Activated CD4-positive, alpha-beta T cell treated with anti-CD3 and anti-CD28 coated beads, Interleukin-2, amount 50 U/mL, for 48 hours (primary cell): ENCODE results near the gene FAM81B.
"Not testable (repeated sequence)": the region's sequence is repeated elsewhere in the genome, so short reads cannot be mapped to it uniquely, and the experiment has no call there.

Experiments
- DNase-seq, 2 experiments: peaks; one replicate each; pipeline ENCODE4 v3.0.0-alpha.2; 2020

The FAM81B gene, protein sequence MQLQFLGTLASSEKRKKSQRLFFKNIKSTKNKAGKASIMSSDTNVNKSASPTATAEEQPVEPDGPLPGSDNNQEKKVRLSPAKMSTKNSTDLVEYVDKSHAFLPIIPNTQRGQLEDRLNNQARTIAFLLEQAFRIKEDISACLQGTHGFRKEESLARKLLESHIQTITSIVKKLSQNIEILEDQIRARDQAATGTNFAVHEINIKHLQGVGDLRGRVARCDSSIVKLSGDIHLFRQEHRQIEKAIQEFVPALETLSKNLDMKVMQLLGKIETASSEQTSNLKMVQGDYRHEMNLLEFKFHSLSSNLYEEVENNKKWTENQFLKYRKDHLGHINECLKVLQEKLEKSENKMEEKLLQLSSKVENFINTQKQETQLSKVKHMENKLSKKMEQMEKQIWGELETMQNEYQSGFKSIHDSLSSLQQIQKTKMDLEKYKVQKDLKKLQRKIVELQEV

DNA sequence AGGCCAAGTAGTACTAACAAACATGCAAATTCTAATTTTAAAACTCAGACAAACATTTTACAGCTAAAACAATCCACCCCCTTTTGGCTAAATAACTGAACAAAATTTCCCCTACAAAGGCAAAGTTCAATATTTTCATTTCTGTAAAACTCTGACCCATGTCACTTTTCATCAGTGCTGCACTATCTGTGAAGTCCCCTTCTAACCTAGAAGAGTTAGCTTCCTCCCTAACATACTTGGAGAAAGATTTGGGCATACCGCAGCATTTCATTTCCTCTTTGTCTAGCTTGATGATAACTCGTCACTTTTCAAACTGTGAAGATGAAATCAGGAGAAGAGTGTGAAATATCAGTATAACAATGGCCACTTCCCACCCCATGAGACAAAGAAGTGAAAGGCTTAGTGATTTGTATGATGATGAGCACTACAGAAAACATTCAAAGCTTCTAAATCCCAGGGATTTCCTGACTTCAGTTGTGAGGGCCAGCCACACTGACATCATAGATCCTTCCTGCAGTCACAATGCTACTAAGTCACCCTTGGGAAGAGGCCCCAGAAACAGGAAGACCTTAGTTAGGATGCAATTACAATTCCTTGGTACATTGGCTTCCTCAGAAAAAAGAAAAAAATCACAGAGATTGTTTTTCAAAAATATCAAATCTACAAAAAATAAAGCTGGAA lies at the start of gene FAM81B:
TSS of gene FAM81B (plus strand) at position 555 of the 681 bp plus-strand sequence. CDS start at position 579, 24 bp downstream.
- no peak for DNase-seq

GRCh38 chr5:95341444-95341843 lies 49.7 kb upstream of the FAM81B start:
- not testable (repeated sequence) for DNase-seq

DNA sequence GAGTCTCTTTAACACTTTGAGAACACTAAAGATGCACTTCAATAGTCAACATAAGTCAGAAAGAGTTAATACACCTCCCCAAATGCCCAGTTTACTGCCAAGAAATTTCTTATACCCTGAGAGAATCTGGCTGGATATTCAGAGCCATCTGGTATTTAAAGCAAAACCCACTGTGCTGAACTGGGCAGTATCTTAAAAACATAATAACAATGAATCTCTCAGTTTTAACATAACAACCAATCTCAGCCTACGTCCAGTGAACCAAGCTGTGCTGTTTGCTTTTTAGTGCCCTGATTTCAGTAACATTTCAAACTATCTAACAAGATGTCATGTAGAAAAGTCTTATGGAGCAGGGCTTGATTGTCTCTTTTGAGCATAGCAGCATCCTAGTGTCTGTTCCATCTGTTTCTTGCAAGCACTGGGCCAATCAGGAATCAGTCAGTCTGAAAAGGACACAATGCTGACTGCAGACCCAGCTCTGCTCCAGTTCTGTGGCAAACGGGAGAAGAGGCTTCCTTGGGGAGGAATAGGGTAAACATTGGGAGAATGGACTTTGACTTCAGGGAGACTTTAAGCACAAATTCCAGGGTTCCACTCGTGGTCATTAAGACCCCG lies 43.6 kb upstream of the FAM81B start:
- no peak for DNase-seq

GRCh38 chr5:95350631-95351030 lies 40.5 kb upstream of the FAM81B start:
- DNase-seq = no peak

DNA sequence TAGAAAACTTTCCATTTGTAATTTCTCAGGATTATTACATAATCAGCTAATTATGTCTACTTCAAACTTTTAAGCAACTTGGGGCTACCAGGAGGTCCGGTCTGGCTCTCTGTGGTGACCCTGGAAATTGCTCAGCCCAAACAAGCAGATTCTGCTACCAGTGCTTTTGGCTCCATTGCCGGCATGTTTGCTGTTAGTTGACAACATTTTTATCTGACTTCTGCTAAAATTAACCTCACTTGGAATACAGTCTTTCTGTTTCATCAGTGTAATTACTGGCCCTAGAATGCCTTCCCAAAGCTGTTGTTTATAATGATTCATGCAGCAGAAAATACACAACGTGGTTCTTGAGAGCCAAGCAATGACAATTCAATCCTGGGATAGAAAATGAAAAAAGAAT lies 38.5 kb upstream of the FAM81B start:
- no peak for DNase-seq

GRCh38 chr5:95358320-95358719 lies 32.8 kb upstream of the FAM81B start:
- no peak for DNase-seq

GRCh38 chr5:95358848-95359247 lies 32.3 kb upstream of the FAM81B start:
- no peak for DNase-seq

GRCh38 chr5:95360667-95361066 lies 30.5 kb upstream of the FAM81B start:
- DNase-seq = not testable (repeated sequence)

GRCh38 chr5:95365302-95366095 lies 25.7 kb upstream of the FAM81B start:
- DNase-seq = no peak

DNA sequence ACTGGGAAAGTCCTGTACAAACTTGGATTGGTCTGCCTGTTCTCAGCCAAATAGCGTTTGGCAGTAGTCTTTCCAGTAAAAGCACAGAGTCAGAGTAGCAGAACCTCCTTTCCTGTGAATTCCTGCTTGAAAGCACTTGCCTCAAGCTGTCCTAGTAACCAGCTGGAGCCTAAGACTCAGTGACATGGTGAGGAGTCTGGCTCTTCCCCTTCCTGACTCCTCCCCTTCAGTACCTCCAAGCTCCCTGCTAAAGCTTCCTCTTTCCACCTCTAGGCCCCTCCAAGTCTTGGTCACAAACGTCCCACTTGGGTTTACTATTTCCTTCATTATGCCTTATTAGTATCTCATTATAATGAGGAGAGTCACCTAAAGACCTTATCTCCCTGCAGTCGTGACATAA lies 21.4 kb upstream of the FAM81B start:
- DNase-seq = no peak

DNA sequence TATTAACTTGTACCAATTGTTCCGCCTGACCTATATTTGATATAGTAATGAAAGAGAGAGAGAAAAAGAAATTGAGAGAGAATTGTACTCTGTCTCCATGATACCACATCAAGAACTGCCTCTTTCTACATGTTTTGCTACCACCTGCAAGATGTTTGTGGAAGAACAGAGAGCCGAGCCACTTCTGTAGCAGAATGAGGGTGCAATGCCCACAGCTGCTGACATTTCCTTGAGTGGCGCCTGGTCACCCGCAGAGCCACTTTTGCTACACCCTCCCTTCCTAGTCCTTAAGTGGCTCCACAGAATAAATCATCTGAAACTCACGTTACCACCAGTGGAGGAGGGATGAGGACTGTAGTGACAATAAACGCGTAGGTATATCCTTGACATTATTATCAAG lies 17.1 kb upstream of the FAM81B start:
- no peak for DNase-seq

GRCh38 chr5:95375591-95375990 lies 15.6 kb upstream of the FAM81B start:
- no peak for DNase-seq

GRCh38 chr5:95379133-95379532 lies 12.0 kb upstream of the FAM81B start:
- DNase-seq = no peak

DNA sequence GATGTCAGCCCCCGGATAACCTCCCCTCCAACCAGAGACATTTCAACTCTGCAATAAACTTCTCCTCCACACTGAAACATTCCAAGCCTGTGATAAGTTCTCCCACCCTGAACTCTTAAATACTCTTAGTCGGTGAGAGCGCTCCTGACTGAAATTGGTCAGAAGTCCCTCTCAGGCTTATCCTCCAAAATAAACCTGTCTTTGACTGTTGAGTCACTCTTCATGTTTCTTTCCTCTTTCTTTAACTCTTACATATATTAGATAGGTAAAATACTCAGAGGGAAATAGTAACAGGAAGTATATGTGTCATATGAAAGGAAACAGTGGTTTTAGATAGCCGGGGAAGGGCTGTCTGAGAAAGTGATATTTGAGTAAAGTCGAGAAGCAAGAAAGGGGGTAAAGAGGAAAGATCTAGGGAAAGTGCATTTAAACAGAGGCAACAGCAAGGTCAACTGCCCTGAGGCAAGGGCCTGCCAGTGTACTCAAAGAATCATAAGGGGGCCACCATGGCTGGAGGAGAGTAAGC lies 11.0 kb upstream of the FAM81B start:
- DNase-seq = no peak

GRCh38 chr5:95382801-95383200 lies 8.4 kb upstream of the FAM81B start:
- DNase-seq = no peak

DNA sequence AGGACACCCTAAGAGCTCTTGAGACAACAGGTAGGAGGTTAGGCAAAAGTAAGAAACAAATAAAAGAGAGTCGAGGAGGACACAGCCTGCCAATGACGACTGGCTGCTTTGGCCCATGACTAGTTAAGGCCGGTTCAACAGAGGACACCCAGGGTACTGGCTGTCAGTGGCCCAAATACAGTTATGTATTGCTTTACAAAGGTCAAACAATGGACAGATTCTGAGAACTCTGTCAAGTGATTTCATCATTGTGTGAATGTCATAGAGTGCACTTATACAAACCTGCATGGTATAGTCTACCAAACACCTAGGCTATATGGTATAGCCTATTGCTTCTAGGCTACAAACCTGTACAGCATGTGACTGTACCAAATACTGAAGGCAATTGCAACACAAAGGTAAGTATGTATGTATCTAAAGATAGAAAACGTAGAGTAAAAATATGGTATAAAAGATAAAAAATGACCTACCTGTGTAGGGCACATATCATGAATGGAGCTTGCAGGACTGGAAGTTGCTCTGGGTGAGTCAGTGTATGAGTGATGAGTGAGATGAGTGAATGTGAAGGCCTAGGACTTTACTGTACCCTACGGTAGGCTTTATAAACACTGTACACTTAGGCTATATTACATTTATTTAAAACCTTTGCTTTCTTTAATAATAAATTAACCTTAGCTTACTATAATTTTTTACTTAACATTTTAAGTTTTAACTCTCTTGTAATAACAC lies 6.5 kb upstream of the FAM81B start:
- no peak for DNase-seq

DNA sequence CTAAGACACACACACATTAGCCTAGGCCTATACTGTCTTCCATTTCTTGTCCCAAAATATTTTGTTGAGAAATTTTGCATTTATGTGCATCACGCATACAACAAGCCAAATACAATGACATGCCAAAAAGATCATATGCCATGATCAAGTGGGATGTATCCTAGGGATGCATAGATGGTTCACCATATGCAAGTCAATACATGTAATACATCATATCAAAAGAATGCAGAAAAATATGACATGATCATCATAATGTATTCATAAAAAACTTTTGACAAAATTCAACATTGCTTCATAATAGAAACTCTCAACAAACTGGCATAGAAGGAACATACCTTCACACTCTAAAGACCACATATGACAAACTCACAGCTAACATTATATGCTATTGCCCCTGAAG lies 5.8 kb upstream of the FAM81B start:
- DNase-seq = no peak

GRCh38 chr5:95391965-95392364 lies 799 bp downstream of the FAM81B start:
- DNase-seq = not testable (repeated sequence)

GRCh38 chr5:95392593-95393182 lies 1.5 kb downstream of the FAM81B start:
- DNase-seq = no peak

- no peak for DNase-seq
These were observed 2.1 kb downstream of the FAM81B start for GRCh38 chr5:95393279-95393678.

DNA sequence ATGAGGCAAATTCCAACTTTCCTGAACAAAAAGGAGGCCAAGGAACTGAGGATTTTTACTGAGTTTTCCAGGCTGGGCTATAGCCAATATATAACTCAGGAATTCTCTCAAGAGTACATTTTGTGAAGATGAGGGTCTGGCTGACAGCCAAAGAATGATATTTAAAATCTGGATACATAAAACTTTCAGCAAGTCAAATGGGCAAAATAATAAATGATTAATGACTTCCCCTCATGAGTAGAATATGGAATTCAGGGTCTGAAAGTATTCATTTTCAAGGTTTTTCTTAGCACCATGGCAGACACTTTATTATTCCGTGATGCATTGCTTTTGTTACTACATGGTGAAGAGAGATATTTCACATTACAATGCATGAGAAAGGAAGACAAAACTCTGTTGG lies 7.8 kb downstream of the FAM81B start:
- DNase-seq = no peak

DNA sequence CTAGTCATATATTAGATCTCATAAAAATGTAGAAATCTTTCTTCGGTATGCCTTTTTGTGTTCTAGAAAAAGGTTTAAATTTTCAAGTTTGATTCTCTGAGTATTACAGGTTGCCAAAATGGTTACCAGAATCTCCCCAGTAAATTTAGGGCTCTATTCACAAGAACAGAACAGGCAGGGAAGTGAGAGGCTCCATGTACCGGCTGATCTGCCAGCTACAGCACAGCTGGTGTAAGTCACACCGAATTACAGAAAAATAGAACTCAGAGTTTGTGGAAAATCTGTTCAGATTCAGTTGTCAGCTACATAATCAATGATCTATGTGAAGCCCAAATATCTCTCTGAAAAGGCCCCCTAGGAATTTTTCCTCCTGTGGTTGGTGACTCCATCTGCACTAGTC lies 10.5 kb downstream of the FAM81B start:
- no peak for DNase-seq
